ENCODE data around the gene BUB1B. TPM values are rescaled to one million over a fixed set of nuclear protein-coding genes. Genes with fewer than 3 reads are reported as not detected.

The BUB1B gene
- total RNA-seq, 2 experiments from 2014 or later, result 166 to 192 TPM

GRCh38 chr15:40241269-40242212 lies 80.7 kb downstream of the BUB1B start:
- CTCF ChIA-PET (ENCODE audit: unreplicated experiment), result no interaction called here
- intact Hi-C loops (cut with micrococcal nuclease; ENCODE audit: unreplicated experiment), result no loop called here

DNA sequence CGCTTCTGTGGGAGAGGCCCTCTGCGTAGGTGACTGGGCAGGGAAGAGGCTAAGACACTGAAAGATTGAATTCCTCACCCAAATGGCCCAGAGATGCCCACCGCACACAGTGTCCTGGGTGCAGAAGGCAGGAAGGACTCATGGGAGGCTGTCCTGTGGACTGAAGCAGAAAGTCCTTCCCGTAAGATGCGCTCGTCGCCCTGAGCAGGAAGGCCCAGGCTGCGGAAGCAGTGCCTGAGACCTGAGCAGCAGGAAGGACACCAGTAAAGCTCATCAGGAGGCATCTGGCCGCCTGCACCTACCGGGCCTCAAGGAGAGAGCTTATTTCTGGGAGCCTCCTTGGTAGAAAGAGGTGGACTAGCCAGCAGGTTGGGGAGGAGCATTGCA lies 81.3 kb downstream of the BUB1B start:
- no peak overlapping the region for H3K27ac ChIP-seq (ENCODE audit: low read depth, low read length, poor library complexity, severe bottlenecking)
- CTCF ChIA-PET (ENCODE audit: unreplicated experiment), result interaction anchor here (0.5 kb wide), 1 partner anchor 25 kb away, joined by 3 read pairs; no protein-coding TSS in a partner anchor
- POLR2A ChIA-PET, result no interaction called here
- H3K79me2 ChIP-seq (ENCODE audit: insufficient read depth, low read depth, low read length), result no peaks in the 10 kb centered on the region
- H3K4me2 ChIP-seq (ENCODE audit: low read length), result no peak overlapping the region
- no peak overlapping the region for H2AFZ ChIP-seq (ENCODE audit: low read length)
- no peak overlapping the region for H3K4me3 ChIP-seq (ENCODE audit: low read depth, low read length, poor library complexity, severe bottlenecking)
- H3K4me1 ChIP-seq (ENCODE audit: insufficient read depth, low read length, poor library complexity, severe bottlenecking), result peaks cover 13% of the 10 kb centered on the region
- H3K9me3 ChIP-seq (ENCODE audit: low read length), result no peaks in the 10 kb centered on the region
- no TSS peak for BruUV-seq (replicated peaks)
- no peaks in the 10 kb centered on the region for H4K20me1 ChIP-seq (ENCODE audit: insufficient read depth, low read length)
- no peaks in the 10 kb centered on the region for H3K9me2 ChIP-seq (ENCODE audit: insufficient read depth, low read length)
- no peak for DNase-seq (ENCODE audit: low spot score)
- H3K36me3 ChIP-seq (ENCODE audit: insufficient read depth, low read length), result no peaks in the 10 kb centered on the region
- TF ChIP-seq, protein P1, sequence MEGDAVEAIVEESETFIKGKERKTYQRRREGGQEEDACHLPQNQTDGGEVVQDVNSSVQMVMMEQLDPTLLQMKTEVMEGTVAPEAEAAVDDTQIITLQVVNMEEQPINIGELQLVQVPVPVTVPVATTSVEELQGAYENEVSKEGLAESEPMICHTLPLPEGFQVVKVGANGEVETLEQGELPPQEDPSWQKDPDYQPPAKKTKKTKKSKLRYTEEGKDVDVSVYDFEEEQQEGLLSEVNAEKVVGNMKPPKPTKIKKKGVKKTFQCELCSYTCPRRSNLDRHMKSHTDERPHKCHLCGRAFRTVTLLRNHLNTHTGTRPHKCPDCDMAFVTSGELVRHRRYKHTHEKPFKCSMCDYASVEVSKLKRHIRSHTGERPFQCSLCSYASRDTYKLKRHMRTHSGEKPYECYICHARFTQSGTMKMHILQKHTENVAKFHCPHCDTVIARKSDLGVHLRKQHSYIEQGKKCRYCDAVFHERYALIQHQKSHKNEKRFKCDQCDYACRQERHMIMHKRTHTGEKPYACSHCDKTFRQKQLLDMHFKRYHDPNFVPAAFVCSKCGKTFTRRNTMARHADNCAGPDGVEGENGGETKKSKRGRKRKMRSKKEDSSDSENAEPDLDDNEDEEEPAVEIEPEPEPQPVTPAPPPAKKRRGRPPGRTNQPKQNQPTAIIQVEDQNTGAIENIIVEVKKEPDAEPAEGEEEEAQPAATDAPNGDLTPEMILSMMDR (conservative IDR thresholded peaks at IDR 0.05; ENCODE audit: low read length), result no peak
- TF ChIP-seq EZH2phosphoT487 (IDR thresholded peaks at IDR 0.05; ENCODE audit: borderline replicate concordance, low read depth, low read length), result no peak
- intact Hi-C loops (cut with micrococcal nuclease; ENCODE audit: unreplicated experiment), result no loop called here

More at GRCh38 chr15:40241269-40242212, 80.7 kb downstream of the BUB1B start:
- Histone ChIP-seq H2AFZ (ENCODE audit: low read length) (no peak overlapping the region), H3K36me3 (ENCODE audit: insufficient read depth, low read length) (no peaks in the 10 kb centered on the region), H3K9me2 (ENCODE audit: insufficient read depth, low read length) (no peaks in the 10 kb centered on the region), H3K4me2 (ENCODE audit: low read length) (no peak overlapping the region), H3K27ac (ENCODE audit: low read depth, low read length, poor library complexity, severe bottlenecking) (no peak overlapping the region), H3K4me3 (ENCODE audit: low read depth, low read length, poor library complexity, severe bottlenecking) (no peak overlapping the region), H3K9me3 (ENCODE audit: low read length) (no peaks in the 10 kb centered on the region), H3K79me2 (ENCODE audit: insufficient read depth, low read depth, low read length) (no peaks in the 10 kb centered on the region), H3K4me1 (ENCODE audit: insufficient read depth, low read length, poor library complexity, severe bottlenecking) (peaks cover 13% of the 10 kb centered on the region), H4K20me1 (ENCODE audit: insufficient read depth, low read length) (no peaks in the 10 kb centered on the region)
- no peak for DNase-seq (ENCODE audit: low spot score)
- TF ChIP-seq, protein P1 (conservative IDR thresholded peaks at IDR 0.05; ENCODE audit: low read length), result no peak
- TF ChIP-seq EZH2phosphoT487 (IDR thresholded peaks at IDR 0.05; ENCODE audit: borderline replicate concordance, low read depth, low read length), result no peak
- POLR2A ChIA-PET, result no interaction called here
- no TSS peak for BruUV-seq (replicated peaks)

DNA sequence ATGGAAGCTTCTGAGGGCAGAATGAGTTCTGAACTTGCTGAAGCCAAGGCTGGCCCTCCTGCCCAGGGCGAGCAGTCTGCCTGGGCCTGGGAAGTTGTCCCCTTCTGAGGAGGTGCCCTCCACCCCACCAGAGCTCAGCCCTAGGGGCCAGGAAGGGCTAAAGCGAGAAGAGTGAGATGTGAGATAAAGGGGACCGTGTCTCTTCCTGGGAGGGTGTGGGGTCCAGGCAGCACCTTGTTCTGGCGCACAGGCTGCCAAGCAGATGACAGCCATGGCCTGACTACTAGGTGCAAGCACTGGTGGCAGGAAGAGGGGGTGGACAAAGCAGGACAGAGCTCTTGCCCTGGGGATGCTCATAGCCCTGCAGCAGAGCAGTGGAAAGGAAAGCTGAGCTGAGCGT lies 81.7 kb downstream of the BUB1B start:
- Histone ChIP-seq H3K79me2 (ENCODE audit: insufficient read depth, low read depth, low read length) (no peaks in the 10 kb centered on the region), H2AFZ (ENCODE audit: low read length) (no peak overlapping the region), H3K9me2 (ENCODE audit: insufficient read depth, low read length) (no peaks in the 10 kb centered on the region)

More for the DNA sequence above, 81.7 kb downstream of the BUB1B start:
- no peak overlapping the region for H3K27ac ChIP-seq (ENCODE audit: low read depth, low read length, poor library complexity, severe bottlenecking)
- no peak overlapping the region for H3K4me3 ChIP-seq (ENCODE audit: low read depth, low read length, poor library complexity, severe bottlenecking)
- intact Hi-C loops (cut with micrococcal nuclease; ENCODE audit: unreplicated experiment), result no loop called here
- no peaks in the 10 kb centered on the region for H3K9me3 ChIP-seq (ENCODE audit: low read length)
- DNase-seq (ENCODE audit: low spot score), result no peak
- H3K4me2 ChIP-seq (ENCODE audit: low read length), result no peak overlapping the region
- peaks cover 13% of the 10 kb centered on the region for H3K4me1 ChIP-seq (ENCODE audit: insufficient read depth, low read length, poor library complexity, severe bottlenecking)
- H4K20me1 ChIP-seq (ENCODE audit: insufficient read depth, low read length), result no peaks in the 10 kb centered on the region
- BruUV-seq (replicated peaks), result no TSS peak
- ChIA-PET POLR2A (interaction anchor here (1.1 kb wide), 1 partner anchor 27 kb away, joined by 3 read pairs; no protein-coding TSS in a partner anchor), CTCF (ENCODE audit: unreplicated experiment) (interaction anchor here (0.5 kb wide), 1 partner anchor 25 kb away, joined by 3 read pairs; no protein-coding TSS in a partner anchor)
- TF ChIP-seq, protein P1 (conservative IDR thresholded peaks at IDR 0.05; ENCODE audit: low read length), result no peak
- TF ChIP-seq EZH2phosphoT487 (IDR thresholded peaks at IDR 0.05; ENCODE audit: borderline replicate concordance, low read depth, low read length), result no peak
- no peaks in the 10 kb centered on the region for H3K36me3 ChIP-seq (ENCODE audit: insufficient read depth, low read length)

Measured in OCI-LY7 (cell line).